ENCODE results near the gene POLR2L.

Gene POLR2L

GRCh38 chr11:860234-861104 is 18.1 kb upstream of the POLR2L start:
- H3K4me3 ChIP-seq (ENCODE audit: low read depth, low read length) = no peak overlapping the region
- no peak for TF ChIP-seq CTCF (IDR thresholded peaks at IDR 0.05; ENCODE audit: borderline replicate concordance, insufficient read depth, low read depth, low read length)

GRCh38 chr11:859394-860131 is 17.2 kb upstream of the POLR2L start:
- no peak overlapping the region for H3K4me3 ChIP-seq (ENCODE audit: low read depth, low read length)
- no peak for TF ChIP-seq CTCF (IDR thresholded peaks at IDR 0.05; ENCODE audit: borderline replicate concordance, insufficient read depth, low read depth, low read length)

- TF ChIP-seq CTCF (IDR thresholded peaks at IDR 0.05; ENCODE audit: borderline replicate concordance, insufficient read depth, low read depth, low read length) = no peak
- H3K4me3 ChIP-seq (ENCODE audit: low read depth, low read length) = no peak overlapping the region
Measured at GRCh38 chr11:858762-859339, 16.5 kb upstream of the POLR2L start.

- no peak for TF ChIP-seq CTCF (IDR thresholded peaks at IDR 0.05; ENCODE audit: borderline replicate concordance, insufficient read depth, low read depth, low read length)
- no peak overlapping the region for H3K4me3 ChIP-seq (ENCODE audit: low read depth, low read length)
Measured at GRCh38 chr11:858053-858761, 15.9 kb upstream of the POLR2L start.

- no peak overlapping the region for H3K4me3 ChIP-seq (ENCODE audit: low read depth, low read length)
- TF ChIP-seq CTCF (IDR thresholded peaks at IDR 0.05; ENCODE audit: borderline replicate concordance, insufficient read depth, low read depth, low read length) = no peak
Measured at GRCh38 chr11:856397-856796, 14.1 kb upstream of the POLR2L start.

- TF ChIP-seq CTCF (IDR thresholded peaks at IDR 0.05; ENCODE audit: borderline replicate concordance, insufficient read depth, low read depth, low read length) = no peak
- no peak overlapping the region for H3K4me3 ChIP-seq (ENCODE audit: low read depth, low read length)
Measured at GRCh38 chr11:855796-856195, 13.5 kb upstream of the POLR2L start.
